ENCODE measurements around the gene PROZ.

The PROZ gene

DNA sequence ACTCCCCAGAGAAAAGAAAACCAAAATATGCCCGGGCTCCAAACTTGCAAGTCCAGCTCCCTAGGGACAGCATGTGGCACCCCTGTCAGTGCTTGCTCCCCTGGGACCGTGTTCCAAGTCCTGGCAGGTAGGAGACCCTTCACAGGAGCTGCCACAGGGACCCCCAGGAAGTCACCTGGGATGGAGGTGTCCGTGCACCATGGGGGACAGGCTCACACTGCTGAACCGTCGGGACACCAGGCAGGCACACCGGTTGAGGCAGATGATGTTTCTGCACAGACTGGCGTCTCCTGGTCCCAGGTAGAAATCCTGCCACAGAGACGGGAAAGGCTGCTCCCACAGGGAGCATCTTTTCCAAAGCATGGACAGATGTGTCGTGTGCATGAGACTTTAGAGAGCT, 11.7 kb upstream of the PROZ start:
- H4K20me1 ChIP-seq (ENCODE audit: low read depth, low read length): no peaks in the 10 kb centered on the region
- H3K27ac ChIP-seq (ENCODE audit: low read depth, low read length): no peak overlapping the region

DNA sequence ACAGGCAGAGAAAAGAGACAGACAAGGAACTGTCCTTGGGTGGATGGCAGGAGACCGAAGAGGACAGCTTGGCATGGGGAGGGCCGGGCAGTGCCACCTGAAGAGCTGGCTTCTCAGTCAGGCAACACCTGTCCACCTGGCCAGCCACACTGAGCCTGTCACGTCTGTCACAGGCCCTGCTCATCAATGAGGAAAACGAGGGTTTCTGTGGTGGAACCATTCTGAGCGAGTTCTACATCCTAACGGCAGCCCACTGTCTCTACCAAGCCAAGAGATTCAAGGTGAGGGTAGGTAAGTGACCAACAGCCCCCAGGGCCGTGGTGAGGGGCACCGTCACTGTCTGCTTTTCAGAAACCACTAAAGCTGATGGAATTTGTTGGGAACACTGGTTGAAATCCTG, 11.2 kb upstream of the PROZ start:
- no peak overlapping the region for H2AFZ ChIP-seq (ENCODE audit: low read depth, low read length, severe bottlenecking)
- no peaks in the 10 kb centered on the region for H3K27me3 ChIP-seq (ENCODE audit: low read length)
- no peak for TF ChIP-seq EZH2phosphoT487 (conservative IDR thresholded peaks at IDR 0.05; ENCODE audit: low read length)
- no peak for TF ChIP-seq CTCF (IDR thresholded peaks at IDR 0.05; ENCODE audit: insufficient read depth, low read length, poor library complexity, severe bottlenecking)

More for the DNA sequence above, 11.7 kb upstream of the PROZ start:
- Histone ChIP-seq H3K79me2 (ENCODE audit: insufficient read depth, low read length) (no peaks in the 10 kb centered on the region), H3K4me3 (ENCODE audit: insufficient read depth, low read length, poor library complexity, severe bottlenecking) (no peak overlapping the region), H3K27me3 (ENCODE audit: low read length) (no peaks in the 10 kb centered on the region), H2AFZ (ENCODE audit: low read depth, low read length, severe bottlenecking) (no peak overlapping the region), H3K4me2 (ENCODE audit: low read depth, low read length, poor library complexity, severe bottlenecking) (no peak overlapping the region), H3F3A (ENCODE audit: insufficient read depth) (no peaks in the 10 kb centered on the region), H3K9me3 (ENCODE audit: insufficient read depth, low read length) (no peaks in the 10 kb centered on the region), H3K36me3 (ENCODE audit: low read length) (no peaks in the 10 kb centered on the region), H3K9me2 (replicated peaks; ENCODE audit: insufficient read depth, low read length) (no peaks in the 10 kb centered on the region), H3K9ac (ENCODE audit: low read length) (no peak overlapping the region)
- no peak for TF ChIP-seq CTCF (IDR thresholded peaks at IDR 0.05; ENCODE audit: insufficient read depth, low read length, poor library complexity, severe bottlenecking)
- no peak for TF ChIP-seq EZH2phosphoT487 (conservative IDR thresholded peaks at IDR 0.05; ENCODE audit: low read length)

GRCh38 chr13:113148407-113148806, 10.0 kb upstream of the PROZ start:
- TF ChIP-seq CTCF (IDR thresholded peaks at IDR 0.05; ENCODE audit: insufficient read depth, low read length, poor library complexity, severe bottlenecking) (no peak), EZH2phosphoT487 (conservative IDR thresholded peaks at IDR 0.05; ENCODE audit: low read length) (no peak)
- Histone ChIP-seq H2AFZ (ENCODE audit: low read depth, low read length, severe bottlenecking) (no peak overlapping the region), H3K27ac (ENCODE audit: low read depth, low read length) (no peak overlapping the region), H3K4me2 (ENCODE audit: low read depth, low read length, poor library complexity, severe bottlenecking) (no peak overlapping the region), H3K36me3 (ENCODE audit: low read length) (no peaks in the 10 kb centered on the region), H3K9ac (ENCODE audit: low read length) (no peak overlapping the region), H3K27me3 (ENCODE audit: low read length) (no peaks in the 10 kb centered on the region), H3K9me2 (replicated peaks; ENCODE audit: insufficient read depth, low read length) (no peaks in the 10 kb centered on the region), H3F3A (ENCODE audit: insufficient read depth) (no peaks in the 10 kb centered on the region), H4K20me1 (ENCODE audit: low read depth, low read length) (no peaks in the 10 kb centered on the region), H3K9me3 (ENCODE audit: insufficient read depth, low read length) (no peaks in the 10 kb centered on the region), H3K79me2 (ENCODE audit: insufficient read depth, low read length) (no peaks in the 10 kb centered on the region), H3K4me3 (ENCODE audit: insufficient read depth, low read length, poor library complexity, severe bottlenecking) (no peak overlapping the region)

More for the DNA sequence above, 11.2 kb upstream of the PROZ start:
- no peak overlapping the region for H3K4me3 ChIP-seq (ENCODE audit: insufficient read depth, low read length, poor library complexity, severe bottlenecking)
- H3K9me3 ChIP-seq (ENCODE audit: insufficient read depth, low read length): no peaks in the 10 kb centered on the region
- H3K79me2 ChIP-seq (ENCODE audit: insufficient read depth, low read length): no peaks in the 10 kb centered on the region
- no peak overlapping the region for H3K9ac ChIP-seq (ENCODE audit: low read length)
- no peak overlapping the region for H3K27ac ChIP-seq (ENCODE audit: low read depth, low read length)
- no peaks in the 10 kb centered on the region for H3K36me3 ChIP-seq (ENCODE audit: low read length)
- no peaks in the 10 kb centered on the region for H3K9me2 ChIP-seq (replicated peaks; ENCODE audit: insufficient read depth, low read length)
- H3F3A ChIP-seq (ENCODE audit: insufficient read depth): no peaks in the 10 kb centered on the region
- no peak overlapping the region for H3K4me2 ChIP-seq (ENCODE audit: low read depth, low read length, poor library complexity, severe bottlenecking)
- H4K20me1 ChIP-seq (ENCODE audit: low read depth, low read length): no peaks in the 10 kb centered on the region
